ENCODE measurements around the gene MTRFR.

- TF ChIP-seq CTCF (conservative IDR thresholded peaks at IDR 0.05; ENCODE audit: low read length) (no peak), EZH2phosphoT487 (IDR thresholded peaks at IDR 0.05; ENCODE audit: borderline replicate concordance, low read depth, low read length) (no peak)
These were observed 21.7 kb downstream of the MTRFR start for GRCh38 chr12:123254853-123255446.
